ENCODE data around the gene RPUSD1.
"Not testable (repeated sequence)": the region's sequence is repeated elsewhere in the genome, so short reads cannot be mapped to it uniquely, and the experiment has no call there.

RPUSD1 gene, protein sequence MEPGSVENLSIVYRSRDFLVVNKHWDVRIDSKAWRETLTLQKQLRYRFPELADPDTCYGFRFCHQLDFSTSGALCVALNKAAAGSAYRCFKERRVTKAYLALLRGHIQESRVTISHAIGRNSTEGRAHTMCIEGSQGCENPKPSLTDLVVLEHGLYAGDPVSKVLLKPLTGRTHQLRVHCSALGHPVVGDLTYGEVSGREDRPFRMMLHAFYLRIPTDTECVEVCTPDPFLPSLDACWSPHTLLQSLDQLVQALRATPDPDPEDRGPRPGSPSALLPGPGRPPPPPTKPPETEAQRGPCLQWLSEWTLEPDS

GRCh38 chr16:787978-788398 is at the start of gene RPUSD1:
Gene RPUSD1, minus strand, starts transcription at chr16:788381. Its CDS starts 644 bp downstream, at chr16:787737.
- no peak for DNase-seq

DNA sequence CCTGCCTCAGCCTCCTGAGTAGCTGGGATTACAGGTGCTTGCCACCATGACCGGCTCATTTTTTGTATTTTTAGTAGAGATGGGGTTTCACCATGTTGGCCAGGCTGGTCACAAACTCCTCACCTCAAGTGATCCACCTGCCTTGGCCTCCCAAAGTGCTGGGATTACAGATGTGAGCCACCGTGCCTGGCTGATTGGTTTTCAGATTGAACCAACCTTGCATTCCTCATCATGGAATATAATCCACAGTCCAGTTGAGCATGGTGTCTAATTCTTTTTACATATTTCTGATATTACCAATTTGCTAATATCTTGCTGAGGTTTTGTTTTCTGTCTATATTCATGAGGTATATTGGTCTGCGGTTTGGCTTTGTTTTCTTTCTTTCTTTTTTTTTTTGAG is 48.6 kb upstream of the RPUSD1 start:
- not testable (repeated sequence) for DNase-seq

DNA sequence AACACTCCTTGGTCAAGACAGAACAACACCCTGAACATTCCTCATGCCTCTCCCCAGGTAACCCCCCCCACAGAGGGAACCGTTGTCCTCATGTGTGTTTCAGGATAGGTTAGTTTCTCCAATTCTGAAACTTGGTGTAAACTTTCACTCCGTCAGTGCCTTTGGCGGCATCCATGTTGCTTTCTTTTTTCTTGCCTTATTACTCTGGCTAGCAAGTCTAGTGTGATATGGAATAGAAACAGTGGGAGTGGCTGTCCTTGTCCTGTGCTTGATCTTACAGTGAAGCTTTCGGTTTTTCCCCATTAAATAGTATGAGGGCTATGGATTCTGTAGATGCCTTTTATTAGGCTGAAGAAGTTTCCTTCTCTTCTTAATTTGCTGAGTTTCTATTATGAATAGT is 48.0 kb upstream of the RPUSD1 start:
- no peak for DNase-seq

GRCh38 chr16:835373-835772 is 47.2 kb upstream of the RPUSD1 start:
- no peak for DNase-seq

- no peak for DNase-seq
These were observed 45.2 kb upstream of the RPUSD1 start for GRCh38 chr16:833411-833810.

DNA sequence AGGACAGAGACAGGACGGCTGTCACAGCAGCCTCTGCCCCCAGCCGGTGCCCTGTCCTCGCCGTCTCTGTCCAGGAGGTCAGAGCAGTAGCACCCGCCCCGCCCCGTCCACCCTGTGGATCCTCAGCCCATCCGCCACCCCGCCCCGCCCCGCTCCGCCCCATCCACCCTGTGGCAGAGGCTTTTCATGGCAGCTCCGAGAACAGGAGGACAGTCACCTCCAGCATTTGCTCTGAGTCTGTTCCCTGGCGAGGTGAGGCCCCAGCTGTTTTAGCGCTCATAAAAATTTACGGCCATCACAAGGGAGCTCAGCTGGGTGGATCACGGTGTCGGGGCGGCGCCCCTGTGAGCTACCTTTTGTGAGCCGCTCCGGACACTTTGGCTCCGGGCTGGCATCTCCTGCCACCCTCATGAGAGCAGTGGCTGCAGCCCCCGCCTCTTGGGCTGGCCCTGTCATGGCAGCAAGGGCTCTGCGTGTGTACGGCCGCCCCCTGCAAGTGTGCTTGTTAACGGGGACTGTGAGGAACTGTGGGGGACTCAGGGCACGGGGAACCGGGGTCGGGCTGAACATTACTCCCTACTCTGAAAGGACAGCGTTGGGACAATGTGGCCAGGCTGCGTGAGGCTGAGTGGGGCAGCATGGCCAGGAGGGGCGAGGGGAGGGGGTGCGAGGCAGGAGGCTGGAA is 44.6 kb upstream of the RPUSD1 start:
- no peak for DNase-seq

GRCh38 chr16:831571-832413 is 43.6 kb upstream of the RPUSD1 start:
- no peak for DNase-seq

DNA sequence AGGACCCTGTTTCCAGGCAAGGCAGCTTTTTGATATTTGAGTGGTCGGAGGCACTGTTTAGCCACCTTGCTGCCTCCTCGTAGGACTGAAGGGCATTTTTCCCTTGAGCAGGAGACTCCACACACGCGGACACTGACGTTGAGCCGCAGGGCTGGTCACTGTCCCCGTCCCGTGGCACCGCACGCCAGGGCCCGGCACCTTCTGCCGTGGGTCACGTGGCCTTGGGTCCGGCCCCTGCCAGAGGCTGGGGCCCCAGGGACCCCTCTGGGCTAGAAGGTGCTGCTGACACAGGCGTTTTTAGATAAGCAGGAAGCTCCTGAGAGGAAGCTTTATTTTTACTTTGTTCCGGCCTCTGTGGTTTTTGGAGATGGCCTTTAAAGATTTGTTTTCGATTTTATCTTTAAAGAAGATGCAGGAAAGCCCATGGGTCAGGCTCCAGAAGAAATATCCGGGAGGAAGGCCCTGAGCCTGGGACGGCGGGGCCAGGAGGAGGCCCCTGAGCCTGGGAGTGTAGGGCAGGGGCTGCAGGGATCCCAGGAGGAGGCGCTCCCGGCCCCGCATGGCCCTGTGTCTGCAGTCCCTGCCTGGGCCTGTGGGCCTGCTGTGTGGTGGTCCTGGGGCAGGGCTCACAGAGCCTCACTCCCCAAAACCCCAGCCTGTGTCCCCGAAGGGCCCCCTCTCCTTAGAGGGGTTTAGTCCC is 42.8 kb upstream of the RPUSD1 start:
- no peak for DNase-seq

- DNase-seq: no peak
These were observed 42.1 kb upstream of the RPUSD1 start for GRCh38 chr16:830107-830870.

DNA sequence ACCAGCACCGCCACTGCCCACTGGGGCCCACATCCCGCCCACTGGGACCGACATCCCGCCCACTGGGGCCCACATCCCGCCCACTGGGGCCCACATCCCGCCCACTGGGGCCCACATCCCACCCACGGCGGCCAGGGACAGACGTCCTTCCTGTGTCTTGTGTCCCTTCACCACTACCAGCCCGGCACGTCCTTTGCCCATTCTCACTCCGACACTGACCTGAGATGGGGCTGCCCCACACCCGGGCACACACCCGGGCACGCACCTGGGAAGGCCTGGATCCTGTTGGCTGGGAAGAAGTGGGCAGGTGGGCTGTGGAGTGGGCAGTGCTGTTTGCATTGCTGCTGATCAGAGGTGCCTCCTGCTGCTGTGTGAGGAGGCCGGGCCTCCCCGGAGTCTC is 40.7 kb upstream of the RPUSD1 start:
- DNase-seq: no peak

DNA sequence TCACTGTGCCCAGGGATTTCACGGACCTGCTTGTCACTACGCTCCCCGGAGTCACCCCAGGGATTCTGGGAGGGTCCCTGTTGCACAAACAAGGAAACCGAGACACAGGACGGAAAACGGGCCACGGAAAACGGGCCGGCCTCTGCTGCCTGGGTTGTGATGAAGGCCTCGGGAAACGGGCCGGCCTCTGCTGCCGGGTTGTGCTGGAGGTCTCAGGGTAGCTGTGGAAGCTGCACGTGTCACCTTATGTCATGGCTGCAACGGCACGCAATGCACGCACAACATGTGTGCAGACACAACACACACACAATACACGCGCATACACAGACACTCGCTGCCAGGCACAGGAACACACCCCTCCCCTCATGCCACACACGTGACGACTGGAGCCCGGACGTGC is 39.3 kb upstream of the RPUSD1 start:
- DNase-seq: no peak

DNA sequence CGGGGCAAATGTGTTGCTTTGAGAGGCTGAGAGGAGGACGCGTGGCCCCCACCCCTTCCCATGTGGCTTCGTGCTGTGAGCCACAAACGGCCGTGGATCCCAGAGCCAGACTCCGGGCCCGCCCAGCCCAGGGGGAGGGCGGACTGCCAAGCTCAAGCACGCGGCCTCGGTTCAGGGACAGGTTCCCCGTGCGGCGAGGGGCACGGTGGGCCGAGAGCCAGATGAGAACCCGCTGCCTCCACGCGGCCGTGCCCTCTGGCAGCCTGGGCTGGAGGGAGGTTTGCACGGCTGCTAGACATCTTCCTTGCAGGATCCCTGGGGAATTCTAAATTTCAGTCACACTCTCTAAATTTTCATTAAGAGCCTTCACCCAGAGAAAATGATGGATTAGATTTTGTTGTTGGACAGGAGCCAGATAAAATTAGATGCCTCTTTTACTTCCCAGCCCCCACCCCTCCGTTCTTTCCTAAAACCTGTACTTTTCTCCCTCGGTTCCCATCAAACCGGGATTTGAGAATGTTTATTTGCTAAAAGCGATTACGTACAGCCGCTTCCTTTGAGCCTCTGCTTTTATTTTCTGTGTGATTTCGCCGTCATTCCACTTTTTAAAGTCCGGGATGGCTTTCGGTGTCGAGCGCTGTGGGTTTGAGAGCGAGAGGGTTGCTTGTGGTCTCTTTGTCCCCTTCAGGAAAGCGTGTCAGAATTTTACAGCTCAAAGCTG is 37.3 kb upstream of the RPUSD1 start:
- no peak for DNase-seq

GRCh38 chr16:824601-825000 is 36.4 kb upstream of the RPUSD1 start:
- DNase-seq: no peak

GRCh38 chr16:824194-824593 is 36.0 kb upstream of the RPUSD1 start:
- no peak for DNase-seq

- no peak for DNase-seq
These were observed 34.7 kb upstream of the RPUSD1 start for GRCh38 chr16:822909-823297.

DNA sequence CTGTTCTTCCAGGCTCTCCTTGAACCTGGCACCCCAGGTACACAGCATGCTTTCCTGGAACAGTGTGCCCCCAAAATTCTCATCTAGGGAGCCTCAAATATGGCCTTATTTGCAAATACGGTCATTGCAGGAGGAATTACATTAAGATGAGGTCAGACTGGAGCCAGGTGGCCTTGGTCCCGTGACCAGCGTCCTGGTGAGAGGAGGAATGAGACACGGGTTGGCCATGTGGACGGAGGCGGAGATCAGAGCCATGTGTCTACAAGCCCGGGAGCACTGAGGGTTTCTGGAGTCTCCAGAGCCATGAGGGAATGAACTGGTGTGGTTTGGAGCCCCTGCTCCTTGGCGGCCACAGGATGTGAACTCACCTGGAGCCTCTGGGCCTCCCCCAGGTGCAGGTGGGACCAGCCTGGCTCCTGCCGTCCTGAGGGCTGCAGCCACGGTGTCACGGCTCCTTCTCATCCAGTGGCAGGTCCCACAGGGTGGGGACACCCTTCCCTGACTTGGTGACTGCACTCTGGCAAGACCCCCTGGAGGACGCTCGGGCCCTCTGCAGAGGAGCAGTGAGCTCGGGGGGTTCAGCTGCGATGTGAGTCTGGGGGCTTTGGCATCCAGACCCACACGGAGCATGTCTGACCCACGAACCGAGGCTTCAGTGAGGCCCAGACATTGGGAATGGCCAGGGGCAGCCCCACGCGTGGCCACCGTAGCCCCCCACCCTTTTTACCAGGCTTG is 34.2 kb upstream of the RPUSD1 start:
- DNase-seq: no peak

DNA sequence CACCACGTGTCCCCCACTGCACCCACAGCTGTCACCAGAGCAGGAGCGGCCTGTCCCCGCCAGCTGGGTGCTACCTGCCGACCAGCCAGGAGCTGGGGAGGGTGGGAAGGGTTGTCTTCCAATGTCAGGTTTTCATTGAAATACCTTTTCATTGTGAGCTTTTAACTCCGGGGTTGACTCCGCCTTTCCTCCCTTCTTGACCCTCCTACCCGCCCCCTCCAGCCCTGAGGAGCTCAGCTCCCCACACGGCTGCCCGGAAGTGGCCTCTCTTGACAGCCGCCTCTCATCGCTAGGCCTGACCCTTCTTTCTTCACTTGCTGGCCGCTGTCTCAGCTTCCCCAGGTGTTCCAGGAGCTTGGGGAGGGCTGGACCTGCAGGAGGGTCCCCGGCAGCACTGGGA is 33.6 kb upstream of the RPUSD1 start:
- no peak for DNase-seq

- DNase-seq: no peak
These were observed 32.6 kb upstream of the RPUSD1 start for GRCh38 chr16:820748-821147.

DNA sequence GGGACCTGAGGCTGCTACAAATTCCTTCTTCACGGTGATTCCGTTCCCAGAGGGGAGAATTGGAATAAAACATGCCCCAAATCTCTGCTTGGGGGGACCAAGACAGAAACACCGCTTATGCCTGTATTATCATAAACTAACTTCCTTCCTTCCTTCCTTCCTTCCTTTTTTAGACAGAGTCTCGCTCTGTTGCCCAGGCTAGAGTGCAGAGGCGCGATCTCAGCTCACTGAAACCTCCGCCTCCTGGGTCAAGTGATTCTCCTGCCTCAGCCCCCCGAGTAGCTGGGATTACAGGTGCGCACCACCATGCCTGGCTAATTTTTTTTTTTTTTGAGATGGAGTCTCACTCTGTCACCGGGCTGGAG is 31.8 kb upstream of the RPUSD1 start:
- not testable (repeated sequence) for DNase-seq

DNA sequence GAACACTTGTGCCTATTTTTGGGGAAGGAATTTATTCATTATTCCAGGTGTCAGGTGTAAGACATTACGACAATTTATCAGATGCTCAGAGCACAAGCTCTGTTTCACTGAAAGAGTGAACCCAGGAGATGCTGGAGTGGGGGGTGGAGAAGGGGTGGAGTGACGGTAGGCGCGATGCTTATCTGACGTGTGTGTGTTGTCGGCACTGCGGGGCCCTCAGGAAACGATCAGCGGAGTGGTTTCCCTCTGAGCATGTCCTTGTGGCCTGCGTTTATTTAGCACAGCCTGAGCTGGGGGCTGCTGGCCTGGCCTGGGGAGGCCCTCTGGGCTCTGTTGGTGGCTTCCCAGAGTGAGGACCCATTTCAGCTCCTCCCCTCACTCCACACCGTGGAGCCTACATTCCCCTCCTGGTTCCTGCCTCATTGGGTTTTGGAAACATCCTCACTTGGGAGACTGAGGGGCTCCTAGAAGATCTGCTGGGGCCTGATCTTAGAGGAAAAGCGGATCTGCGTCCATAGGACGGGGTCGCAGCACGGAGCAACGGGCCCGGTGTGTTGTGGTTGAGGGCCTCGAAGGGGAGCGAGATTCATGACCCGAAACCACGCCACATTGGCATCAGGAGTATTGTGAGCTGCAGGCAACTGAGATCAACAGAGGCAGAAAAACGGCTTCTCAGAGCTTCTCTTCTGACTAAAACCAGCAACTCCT is 31.3 kb upstream of the RPUSD1 start:
- no peak for DNase-seq

Measured in fibroblast of skin of right quadriceps (primary cell).